Chondrocyte (in vitro differentiated cells): ENCODE results near the gene DUOX1. TPM values are rescaled to one million over a fixed set of nuclear protein-coding genes. Genes with fewer than 3 reads are reported as not detected.

Source experiments
- DNase-seq: peaks from one replicate; pipeline ENCODE4 v3.0.0; 2021; ENCODE audit warnings: mixed read lengths, low spot score
- H3K27ac Mint-ChIP-seq: one replicate; pipeline ENCODE4 v1.8.0; 2021; ENCODE audit warnings: mild to moderate bottlenecking, moderate library complexity, mixed read lengths; ENCODE audit not compliant: unreplicated experiment
- H3K27me3 Mint-ChIP-seq: 2 replicates; pipeline ENCODE4 v1.8.0; 2021; ENCODE audit warnings: low read depth, mixed read lengths
- H3K36me3 Mint-ChIP-seq: 2 replicates; pipeline ENCODE4 v1.8.0; 2021; ENCODE audit warnings: low read depth, mixed read lengths
- H3K4me1 Mint-ChIP-seq: 2 replicates; pipeline ENCODE4 v1.8.0; 2021; ENCODE audit warnings: low read depth, mild to moderate bottlenecking, mixed read lengths
- H3K4me3 Mint-ChIP-seq: one replicate; pipeline ENCODE4 v1.8.0; 2021; ENCODE audit warnings: mild to moderate bottlenecking, moderate library complexity, mixed read lengths; ENCODE audit not compliant: unreplicated experiment
- H3K9me3 Mint-ChIP-seq: 2 replicates; pipeline ENCODE4 v1.8.0; 2021; ENCODE audit warnings: low read depth, mixed read lengths
- total RNA-seq: library from RNA; stranded (reverse); gene quantifications from 3 replicates; pipeline ENCODE4 v1.2.1, GENCODE V29; 2021
- TF ChIP-seq, protein P1 (sequence below): fragments of 200-600 bp; sonication (generic); IDR thresholded peaks from 2 replicates; pipeline ENCODE4 v1.5.0; 2021; ENCODE audit warnings: antibody characterized with exemption, mild to moderate bottlenecking, moderate library complexity

Gene DUOX1
- total RNA-seq, 1 donor from 2014 or later = not detected

DNA sequence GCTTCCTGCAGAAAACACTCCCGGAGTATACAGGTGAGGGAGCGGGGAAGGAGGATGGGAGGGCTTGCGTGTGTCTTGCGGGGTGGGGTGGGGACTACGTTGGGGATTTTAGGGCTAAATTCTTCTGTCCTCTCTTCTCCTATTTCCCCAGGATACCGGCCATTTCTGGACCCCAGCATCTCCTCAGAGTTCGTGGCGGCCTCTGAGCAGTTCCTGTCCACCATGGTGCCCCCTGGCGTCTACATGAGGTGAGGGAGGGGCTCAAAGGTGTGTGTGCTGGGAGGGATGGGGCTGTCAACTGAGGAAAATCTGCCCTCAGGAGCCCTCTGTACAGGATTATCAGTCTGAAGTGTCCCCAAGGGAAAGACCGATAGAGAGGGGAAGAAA lies 6.6 kb downstream of the DUOX1 start:
- Mint-ChIP-seq H3K36me3 (peaks cover 1% of the 10 kb centered on the region), H3K27ac (no peak overlapping the region), H3K4me1 (no peaks in the 10 kb centered on the region), H3K4me3 (no peak overlapping the region), H3K27me3 (peaks cover 33% of the 10 kb centered on the region), H3K9me3 (no peaks in the 10 kb centered on the region)
- DNase-seq = no peak
- TF ChIP-seq, protein P1, sequence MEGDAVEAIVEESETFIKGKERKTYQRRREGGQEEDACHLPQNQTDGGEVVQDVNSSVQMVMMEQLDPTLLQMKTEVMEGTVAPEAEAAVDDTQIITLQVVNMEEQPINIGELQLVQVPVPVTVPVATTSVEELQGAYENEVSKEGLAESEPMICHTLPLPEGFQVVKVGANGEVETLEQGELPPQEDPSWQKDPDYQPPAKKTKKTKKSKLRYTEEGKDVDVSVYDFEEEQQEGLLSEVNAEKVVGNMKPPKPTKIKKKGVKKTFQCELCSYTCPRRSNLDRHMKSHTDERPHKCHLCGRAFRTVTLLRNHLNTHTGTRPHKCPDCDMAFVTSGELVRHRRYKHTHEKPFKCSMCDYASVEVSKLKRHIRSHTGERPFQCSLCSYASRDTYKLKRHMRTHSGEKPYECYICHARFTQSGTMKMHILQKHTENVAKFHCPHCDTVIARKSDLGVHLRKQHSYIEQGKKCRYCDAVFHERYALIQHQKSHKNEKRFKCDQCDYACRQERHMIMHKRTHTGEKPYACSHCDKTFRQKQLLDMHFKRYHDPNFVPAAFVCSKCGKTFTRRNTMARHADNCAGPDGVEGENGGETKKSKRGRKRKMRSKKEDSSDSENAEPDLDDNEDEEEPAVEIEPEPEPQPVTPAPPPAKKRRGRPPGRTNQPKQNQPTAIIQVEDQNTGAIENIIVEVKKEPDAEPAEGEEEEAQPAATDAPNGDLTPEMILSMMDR = peak; percentile 36

DNA sequence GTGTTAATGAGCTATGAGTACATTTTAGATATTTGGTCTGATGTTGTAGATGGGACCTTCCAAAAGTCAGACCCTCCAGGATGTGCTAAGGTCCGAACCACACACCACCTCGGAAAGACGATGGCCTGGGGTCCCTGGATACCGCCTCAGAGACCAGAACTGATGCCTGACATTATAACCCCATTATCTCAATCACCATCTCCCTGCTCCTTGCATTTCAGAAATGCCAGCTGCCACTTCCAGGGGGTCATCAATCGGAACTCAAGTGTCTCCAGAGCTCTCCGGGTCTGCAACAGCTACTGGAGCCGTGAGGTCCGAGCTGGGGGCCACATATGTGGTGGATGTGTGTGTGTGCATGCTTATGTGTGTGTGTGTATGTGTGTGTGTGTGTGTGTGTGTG lies 7.9 kb downstream of the DUOX1 start:
- no peak for DNase-seq
- TF ChIP-seq, protein P1 = no peak
- Mint-ChIP-seq H3K27ac (no peak overlapping the region), H3K36me3 (peaks cover 1% of the 10 kb centered on the region), H3K27me3 (peaks cover 26% of the 10 kb centered on the region), H3K4me3 (no peak overlapping the region), H3K4me1 (no peaks in the 10 kb centered on the region), H3K9me3 (no peaks in the 10 kb centered on the region)

GRCh38 chr15:45138814-45139765 lies 9.3 kb downstream of the DUOX1 start:
- no peak overlapping the region for H3K4me3 Mint-ChIP-seq
- H3K9me3 Mint-ChIP-seq = no peaks in the 10 kb centered on the region
- H3K27me3 Mint-ChIP-seq = peaks cover 20% of the 10 kb centered on the region
- DNase-seq = no peak
- peaks cover 1% of the 10 kb centered on the region for H3K36me3 Mint-ChIP-seq
- no peak overlapping the region for H3K27ac Mint-ChIP-seq
- no peaks in the 10 kb centered on the region for H3K4me1 Mint-ChIP-seq
- TF ChIP-seq, protein P1 = no peak

DNA sequence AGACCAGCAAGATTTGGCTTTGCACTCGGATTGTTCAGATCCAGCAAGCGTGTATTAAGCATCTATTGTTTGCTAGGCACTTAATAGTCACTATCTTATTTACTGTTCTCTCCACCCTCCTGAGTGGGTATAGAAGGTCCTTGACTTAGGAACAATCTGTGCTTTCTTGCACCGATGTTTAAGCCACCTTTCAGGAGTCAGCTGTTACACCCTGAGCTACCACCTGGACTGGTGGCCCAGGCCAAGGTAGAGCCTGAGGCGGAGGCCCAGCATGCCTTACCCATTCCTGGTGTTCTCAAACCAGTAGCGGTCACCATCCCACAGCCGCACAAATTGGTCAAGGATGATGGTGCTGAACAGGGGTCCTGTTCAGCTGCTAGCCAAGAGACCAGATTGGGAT lies 10.0 kb downstream of the DUOX1 start:
- no peak for DNase-seq
- H3K9me3 Mint-ChIP-seq = no peaks in the 10 kb centered on the region
- TF ChIP-seq, protein P1 = no peak

DNA sequence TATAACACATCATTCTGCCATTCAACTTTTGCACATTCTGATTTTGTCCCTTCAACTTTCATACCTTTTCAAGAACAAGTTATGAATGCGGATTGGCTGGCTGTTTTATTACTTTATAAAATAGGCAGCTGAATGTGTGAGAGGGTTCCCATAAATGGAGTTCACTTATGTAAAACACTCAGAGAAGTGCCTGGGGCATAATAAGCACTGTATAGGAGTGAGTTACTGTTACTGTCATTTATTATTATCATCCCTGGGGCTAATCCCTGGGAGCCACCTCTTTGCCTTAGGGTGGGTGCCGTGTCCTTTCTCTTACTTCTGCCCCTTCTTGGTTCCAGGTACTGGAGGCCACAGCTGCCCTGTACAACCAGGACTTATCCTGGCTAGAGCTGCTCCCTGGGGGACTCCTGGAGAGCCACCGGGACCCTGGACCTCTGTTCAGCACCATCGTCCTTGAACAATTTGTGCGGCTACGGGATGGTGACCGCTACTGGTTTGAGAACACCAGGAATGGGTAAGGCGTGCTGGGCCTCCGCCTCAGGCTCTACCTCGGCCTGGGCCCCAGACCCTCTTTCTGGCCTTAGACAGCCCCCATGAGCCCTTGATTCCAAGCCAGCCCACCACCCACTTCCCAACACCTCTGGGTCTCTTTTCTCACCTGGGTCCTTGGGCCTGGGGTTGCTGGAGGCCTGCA lies 10.9 kb downstream of the DUOX1 start:
- H3K27ac Mint-ChIP-seq = no peak overlapping the region
- H3K27me3 Mint-ChIP-seq = peaks cover 14% of the 10 kb centered on the region
- DNase-seq = no peak
- TF ChIP-seq, protein P1 = no peak
- H3K4me1 Mint-ChIP-seq = no peaks in the 10 kb centered on the region
- no peaks in the 10 kb centered on the region for H3K36me3 Mint-ChIP-seq
- no peaks in the 10 kb centered on the region for H3K9me3 Mint-ChIP-seq
- H3K4me3 Mint-ChIP-seq = no peak overlapping the region

More for the DNA sequence above, 10.0 kb downstream of the DUOX1 start:
- H3K27ac Mint-ChIP-seq = no peak overlapping the region
- H3K27me3 Mint-ChIP-seq = peaks cover 13% of the 10 kb centered on the region
- no peak overlapping the region for H3K4me3 Mint-ChIP-seq
- no peaks in the 10 kb centered on the region for H3K36me3 Mint-ChIP-seq
- no peaks in the 10 kb centered on the region for H3K4me1 Mint-ChIP-seq
